ENCODE measurements around the gene MYMX.

GRCh38 chr6:44229376-44230033 is 12.8 kb downstream of the MYMX start:
- no peak for TF ChIP-seq POLR2AphosphoS5 (IDR thresholded peaks at IDR 0.05; ENCODE audit: borderline replicate concordance, low read depth, low read length)
- TF ChIP-seq EZH2 (IDR thresholded peaks at IDR 0.05), result no peak
